ENCODE data around the gene ARHGAP30.

Gene ARHGAP30

DNA sequence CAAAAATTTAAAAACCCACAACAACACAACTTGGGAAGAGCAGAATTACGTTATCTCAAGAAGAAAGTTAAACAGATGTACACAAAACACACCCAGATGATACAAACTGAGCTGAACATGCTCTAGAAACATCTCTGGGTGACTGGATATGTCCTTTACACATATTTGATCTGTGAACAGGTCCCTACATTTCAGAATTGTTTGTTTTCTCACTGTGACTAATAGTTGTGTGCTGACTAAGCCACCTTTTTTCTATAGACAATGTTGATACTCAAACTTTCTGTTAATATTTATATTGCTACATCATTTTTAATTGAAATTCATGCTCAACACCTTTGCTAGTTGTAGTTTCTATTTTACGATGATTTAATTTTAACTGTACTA is 47.7 kb downstream of the ARHGAP30 start:
- Histone ChIP-seq H3K27ac (ENCODE audit: low read depth, low read length, poor library complexity, severe bottlenecking) (peak overlapping the region; percentile 57), H3K4me3 (ENCODE audit: low read depth, low read length, poor library complexity, severe bottlenecking) (peak overlapping the region; percentile 76)
- TF ChIP-seq EZH2 (IDR thresholded peaks at IDR 0.05; ENCODE audit: borderline replicate concordance, low read length) (no peak), CTCF (IDR thresholded peaks at IDR 0.05; ENCODE audit: low read length) (no peak)

GRCh38 chr1:161021165-161021969 is 48.3 kb downstream of the ARHGAP30 start:
- no peaks in the 10 kb centered on the region for H3K9me2 ChIP-seq (ENCODE audit: low read depth, low read length)
- peak overlapping the region; percentile 57 for H3K27ac ChIP-seq (ENCODE audit: low read depth, low read length, poor library complexity, severe bottlenecking)
- peaks cover 41% of the 10 kb centered on the region for H3K4me1 ChIP-seq (ENCODE audit: insufficient read depth, low read length, severe bottlenecking)
- no peaks in the 10 kb centered on the region for H3K9me3 ChIP-seq (ENCODE audit: low read length)
- H3K4me2 ChIP-seq (ENCODE audit: low read length): peak overlapping the region; percentile 91
- H4K20me1 ChIP-seq (ENCODE audit: insufficient read depth, low read length): no peaks in the 10 kb centered on the region
- peak overlapping the region; percentile 30; the same call in 1 of the 2 replicates for H2AFZ ChIP-seq (ENCODE audit: low read length)
- TF ChIP-seq CTCF (IDR thresholded peaks at IDR 0.05; ENCODE audit: low read length): no peak
- TF ChIP-seq EZH2 (IDR thresholded peaks at IDR 0.05; ENCODE audit: borderline replicate concordance, low read length): no peak
- no peaks in the 10 kb centered on the region for H3K36me3 ChIP-seq (ENCODE audit: insufficient read depth, low read length)
- 0 out of 2 replicates have a peak, but pooled peaks cover 4% of the 10 kb centered on the region for H3F3A ChIP-seq (ENCODE audit: insufficient read depth, low read length)
- H3K79me2 ChIP-seq (ENCODE audit: insufficient read depth, low read length): peaks cover 6% of the 10 kb centered on the region
- H3K27me3 ChIP-seq (ENCODE audit: insufficient read depth, low read length): no peaks in the 10 kb centered on the region
- H3K9ac ChIP-seq (ENCODE audit: low read length): peak overlapping the region; percentile 72
- peak overlapping the region; percentile 76 for H3K4me3 ChIP-seq (ENCODE audit: low read depth, low read length, poor library complexity, severe bottlenecking)

More for the DNA sequence above, 47.7 kb downstream of the ARHGAP30 start:
- Histone ChIP-seq H4K20me1 (ENCODE audit: insufficient read depth, low read length) (no peaks in the 10 kb centered on the region), H3K79me2 (ENCODE audit: insufficient read depth, low read length) (peaks cover 6% of the 10 kb centered on the region), H3K9me2 (ENCODE audit: low read depth, low read length) (no peaks in the 10 kb centered on the region), H3K9me3 (ENCODE audit: low read length) (no peaks in the 10 kb centered on the region), H3F3A (ENCODE audit: insufficient read depth, low read length) (0 out of 2 replicates have a peak, but pooled peaks cover 4% of the 10 kb centered on the region), H3K4me2 (ENCODE audit: low read length) (peak overlapping the region; percentile 91), H3K27me3 (ENCODE audit: insufficient read depth, low read length) (no peaks in the 10 kb centered on the region), H3K4me1 (ENCODE audit: insufficient read depth, low read length, severe bottlenecking) (peaks cover 41% of the 10 kb centered on the region), H3K9ac (ENCODE audit: low read length) (peak overlapping the region; percentile 63; the same call in 1 of the 2 replicates), H2AFZ (ENCODE audit: low read length) (no peak overlapping the region), H3K36me3 (ENCODE audit: insufficient read depth, low read length) (no peaks in the 10 kb centered on the region)

GRCh38 chr1:161020509-161021164 is 49.1 kb downstream of the ARHGAP30 start, which contains the start of gene F11R:
TSS of gene F11R (minus strand) at chr1:161021152. CDS start at chr1:161021073, 79 bp downstream.
- Histone ChIP-seq H3K4me2 (ENCODE audit: low read length) (peak within 1 kb of the TSS; percentile 91), H3K27me3 (ENCODE audit: insufficient read depth, low read length) (no peaks in the 10 kb centered on the region), H3K9me3 (ENCODE audit: low read length) (no peaks in the 10 kb centered on the region), H3K27ac (ENCODE audit: low read depth, low read length, poor library complexity, severe bottlenecking) (peak within 1 kb of the TSS; percentile 57), H3K4me3 (ENCODE audit: low read depth, low read length, poor library complexity, severe bottlenecking) (peak within 1 kb of the TSS; percentile 76), H3F3A (ENCODE audit: insufficient read depth, low read length) (0 out of 2 replicates have a peak, but pooled peaks cover 3% of the 10 kb centered on the region), H3K4me1 (ENCODE audit: insufficient read depth, low read length, severe bottlenecking) (peaks cover 41% of the 10 kb centered on the region), H2AFZ (ENCODE audit: low read length) (peak within 1 kb of the TSS; percentile 30; the same call in 1 of the 2 replicates), H4K20me1 (ENCODE audit: insufficient read depth, low read length) (no peaks in the 10 kb centered on the region), H3K9ac (ENCODE audit: low read length) (peak within 1 kb of the TSS; percentile 72), H3K79me2 (ENCODE audit: insufficient read depth, low read length) (peaks cover 6% of the 10 kb centered on the region), H3K9me2 (ENCODE audit: low read depth, low read length) (no peaks in the 10 kb centered on the region), H3K36me3 (ENCODE audit: insufficient read depth, low read length) (no peaks in the 10 kb centered on the region)
- TF ChIP-seq EZH2 (IDR thresholded peaks at IDR 0.05; ENCODE audit: borderline replicate concordance, low read length): no peak
- no peak for TF ChIP-seq CTCF (IDR thresholded peaks at IDR 0.05; ENCODE audit: low read length)

Measured in OCI-LY1 (cell line).